H1 (cell line): ENCODE results near the gene BIN1. TPM values are rescaled to one million over a fixed set of nuclear protein-coding genes. Genes with fewer than 3 reads are reported as not detected.

Source experiments
- CTCF ChIA-PET: fragments of 300-600 bp; sonication (Branson Sonifier 250); formaldehyde crosslinking; loops from one replicate; lab custom pipeline; 2021; ENCODE audit not compliant: partially characterized antibody; lab: Charles Lee
- POLR2A ChIA-PET: fragments of 300-600 bp; sonication (Branson Sonifier 250); formaldehyde crosslinking; loops from one replicate; lab custom pipeline; 2021; ENCODE audit warnings: inconsistent platforms; ENCODE audit not compliant: partially characterized antibody; lab: Charles Lee
- DNase-seq, 2 experiments: peaks; one replicate each; pipeline versions ENCODE4 v3.0.0 to v3.0.0-alpha.2; 2010 to 2022; ENCODE audit warnings: low spot score in 2 of 2, low read depth in 1 of 2, mixed read lengths in 1 of 2
- FAIRE-seq: peaks from 2 replicates; lab custom pipeline; 2011; peaks lifted over from hg19 to GRCh38; lab: Jason Lieb, UNC
- H2AFZ ChIP-seq: 2 replicates; pipeline ENCODE4 v1.8.1; 2012; ENCODE audit warnings: low read length, inconsistent platforms
- H2AK5ac ChIP-seq: 2 replicates; pipeline ENCODE4 v1.6.1; 2013; ENCODE audit warnings: low read depth, low read length
- H2BK120ac ChIP-seq: replicated peaks from 2 replicates; pipeline ENCODE3; 2013; ENCODE audit warnings: low read depth, low read length, inconsistent platforms
- H2BK12ac ChIP-seq: 2 replicates; pipeline ENCODE4 v1.6.1; 2013; ENCODE audit warnings: low read depth, low read length
- H2BK15ac ChIP-seq: 2 replicates; pipeline ENCODE4 v1.6.1; 2013; ENCODE audit warnings: low read length
- H2BK20ac ChIP-seq: 2 replicates; pipeline ENCODE4 v1.6.1; 2013; ENCODE audit warnings: low read length
- H2BK5ac ChIP-seq: 2 replicates; pipeline ENCODE4 v1.6.1; 2013; ENCODE audit warnings: low read depth, low read length
- H3K14ac ChIP-seq: 2 replicates; pipeline ENCODE4 v1.6.1; 2013; ENCODE audit warnings: inconsistent platforms; ENCODE audit not compliant: insufficient read length
- H3K18ac ChIP-seq: 2 replicates; pipeline ENCODE4 v1.6.1; 2013; ENCODE audit warnings: low read length; ENCODE audit errors: extremely low read depth
- H3K23ac ChIP-seq: 2 replicates; pipeline ENCODE4 v1.6.1; 2013; ENCODE audit warnings: inconsistent platforms; ENCODE audit not compliant: insufficient read length
- H3K23me2 ChIP-seq: 2 replicates; pipeline ENCODE4 v1.6.1; 2013; ENCODE audit warnings: low read depth, low read length
- H3K27ac ChIP-seq: 2 replicates; pipeline ENCODE4 v1.6.1; 2011; ENCODE audit warnings: low read depth, low read length, inconsistent platforms
- H3K27me3 ChIP-seq, 4 experiments: replicated peaks in 1 of 4; 1 replicate in 1 of 4; 2 replicates in 3 of 4; pipeline versions ENCODE4 v1.6.1 to v1.8.1; 2011 to 2013; ENCODE audit warnings: low read length in 3 of 4, mild to moderate bottlenecking in 3 of 4, inconsistent platforms in 2 of 4, mixed read lengths in 2 of 4, moderate library complexity in 1 of 4; ENCODE audit not compliant: control insufficient read depth in 3 of 4, insufficient read depth in 3 of 4; ENCODE audit errors: extremely low read depth in 1 of 4
- H3K36me3 ChIP-seq, 4 experiments: 2 replicates each; pipeline versions ENCODE4 v1.6.1 to v1.8.1; 2011 to 2013; ENCODE audit warnings: mild to moderate bottlenecking in 4 of 4, low read length in 3 of 4, moderate library complexity in 2 of 4, control low read depth in 1 of 4, inconsistent platforms in 1 of 4; ENCODE audit not compliant: insufficient read depth in 4 of 4, control insufficient read depth in 2 of 4
- H3K4ac ChIP-seq: replicated peaks from 2 replicates; pipeline ENCODE3; 2013; ENCODE audit warnings: low read length, low read depth, mixed read lengths, inconsistent platforms; ENCODE audit not compliant: insufficient read length
- H3K4me1 ChIP-seq, 4 experiments: replicated peaks in 1 of 4; 1 replicate in 1 of 4; 2 replicates in 3 of 4; pipeline versions ENCODE4 v1.6.1 to v1.8.1; 2011 to 2013; ENCODE audit warnings: low read length in 3 of 4, inconsistent platforms in 2 of 4, mixed read lengths in 1 of 4; ENCODE audit not compliant: insufficient read depth in 4 of 4, control insufficient read depth in 3 of 4
- H3K4me2 ChIP-seq, 2 experiments: 2 replicates each; pipeline versions ENCODE4 v1.6.1 to v1.8.1; 2011 to 2013; ENCODE audit warnings: low read depth in 2 of 2, low read length in 2 of 2, control low read depth in 1 of 2, inconsistent platforms in 1 of 2, mild to moderate bottlenecking in 1 of 2; ENCODE audit not compliant: insufficient read depth in 1 of 2
- H3K4me3 ChIP-seq, 4 experiments: fragments of 200-600, 300-600 bp in 1 of 4; sonication (generic), shearing (Covaris generic), sonication (Bioruptor Twin) in 1 of 4; 2 replicates each; pipeline versions ENCODE4 v1.5.1 to v1.8.1; 2011 to 2016; ENCODE audit warnings: low read length in 4 of 4, low read depth in 3 of 4, control low read depth in 2 of 4, inconsistent platforms in 2 of 4, mild to moderate bottlenecking in 2 of 4, mixed read lengths in 1 of 4, moderate library complexity in 1 of 4; ENCODE audit not compliant: insufficient read depth in 2 of 4; ENCODE audit errors: extremely low read depth in 1 of 4
- H3K56ac ChIP-seq: replicated peaks from 2 replicates; pipeline ENCODE3; 2013; ENCODE audit warnings: low read depth, mild to moderate bottlenecking, mixed read lengths, low read length, inconsistent platforms; ENCODE audit not compliant: insufficient read length
- H3K79me1 ChIP-seq: 2 replicates; pipeline ENCODE4 v1.6.1; 2013; ENCODE audit warnings: low read depth, low read length, control low read depth
- H3K79me2 ChIP-seq, 2 experiments: 2 replicates each; pipeline versions ENCODE4 v1.6.1 to v1.8.1; 2012 to 2013; ENCODE audit warnings: low read length in 2 of 2, mild to moderate bottlenecking in 2 of 2, inconsistent platforms in 1 of 2; ENCODE audit not compliant: insufficient read depth in 2 of 2, control insufficient read depth in 1 of 2
- H3K9ac ChIP-seq, 4 experiments: replicated peaks in 1 of 4; 1 replicate in 1 of 4; 2 replicates in 3 of 4; pipeline versions ENCODE4 v1.6.1 to v1.8.1; 2011 to 2013; ENCODE audit warnings: low read depth in 3 of 4, low read length in 3 of 4, control low read depth in 2 of 4, mild to moderate bottlenecking in 2 of 4, moderate library complexity in 2 of 4, inconsistent platforms in 1 of 4; ENCODE audit errors: extremely low read depth in 1 of 4
- H3K9me3 ChIP-seq, 2 experiments: 2 replicates each; pipeline versions ENCODE4 v1.6.1 to v1.8.1; 2012 to 2013; ENCODE audit warnings: mild to moderate bottlenecking in 2 of 2, moderate library complexity in 2 of 2, control low read depth in 1 of 2, inconsistent platforms in 1 of 2, low read depth in 1 of 2, low read length in 1 of 2, mixed read lengths in 1 of 2; ENCODE audit not compliant: insufficient read depth in 2 of 2
- H4K20me1 ChIP-seq, 2 experiments: replicated peaks in 1 of 2; 2 replicates each; pipeline versions ENCODE3 to v1.8.1; 2011 to 2013; ENCODE audit warnings: inconsistent platforms in 2 of 2, low read length in 2 of 2, mild to moderate bottlenecking in 1 of 2; ENCODE audit not compliant: insufficient read depth in 2 of 2, control insufficient read depth in 1 of 2
- H4K5ac ChIP-seq: 2 replicates; pipeline ENCODE4 v1.6.1; 2013; ENCODE audit warnings: low read length, low read depth, mixed read lengths, inconsistent platforms; ENCODE audit not compliant: insufficient read length
- H4K8ac ChIP-seq: 2 replicates; pipeline ENCODE4 v1.8.0; 2013; ENCODE audit warnings: mild to moderate bottlenecking, moderate library complexity, low read length, inconsistent platforms; ENCODE audit not compliant: insufficient read depth; ENCODE audit errors: extremely low read depth
- H4K91ac ChIP-seq: replicated peaks from 2 replicates; pipeline ENCODE3; 2013; ENCODE audit warnings: low read length, mixed read lengths, inconsistent platforms; ENCODE audit not compliant: insufficient read length
- CBX8 ChIP-seq: fragments of 300-800, 300-1000 bp; sonication (generic); IDR thresholded peaks from 2 replicates; pipeline ENCODE4 v1.7.1; 2016; ENCODE audit warnings: low read depth, low read length, borderline replicate concordance
- CHD2 ChIP-seq: IDR thresholded peaks from 2 replicates; pipeline ENCODE4 v1.6.1; 2012; ENCODE audit warnings: low read length, improper control_type of control experiment
- EZH2 ChIP-seq: fragments of 200-600 bp; sonication (generic); IDR thresholded peaks from 2 replicates; pipeline ENCODE4 v1.7.1; 2012; ENCODE audit warnings: low read depth, mild to moderate bottlenecking, moderate library complexity, low read length, inconsistent platforms; ENCODE audit not compliant: severe bottlenecking
- GTF2F1 ChIP-seq: IDR thresholded peaks from 2 replicates; pipeline ENCODE4 v1.6.1; 2012; ENCODE audit warnings: low read depth, low read length, improper control_type of control experiment, borderline replicate concordance
- NRF1 ChIP-seq: IDR thresholded peaks from 2 replicates; pipeline ENCODE4 v1.6.1; 2011; ENCODE audit warnings: mild to moderate bottlenecking, low read depth, low read length, improper control_type of control experiment
- POLR2AphosphoS5 ChIP-seq: IDR thresholded peaks from 2 replicates; pipeline ENCODE4 v1.6.1; 2011; ENCODE audit warnings: low read depth, low read length
- SP2 ChIP-seq: IDR thresholded peaks from 2 replicates; pipeline ENCODE4 v1.6.1; 2012; ENCODE audit warnings: mild to moderate bottlenecking, low read length, inconsistent platforms
- WGBS, 2 experiments: shearing (Covaris generic) in 1 of 2; methylation state at CpG; one replicate each; pipeline versions ENCODE4 v1.1.6 to v1.1.7; 2013 to 2015; ENCODE audit warnings: low lambda C conversion rate in 2 of 2, mixed read lengths in 2 of 2, inconsistent platforms in 1 of 2, low coverage in 1 of 2, missing lambda C conversion rate in 1 of 2; ENCODE audit not compliant: insufficient replicate concordance in 2 of 2, insufficient coverage in 1 of 2, insufficient read length in 1 of 2; ENCODE audit errors: extremely low coverage in 1 of 2, missing lambda C conversion rate in 1 of 2; 5-methylcytosine and 5-hydroxymethylcytosine counted together
- polyA plus RNA-seq, 7 experiments: library from polyadenylated mRNA; depleted of rRNA in 3 of 7; stranded (reverse) in 5 of 7; unstranded in 2 of 7; fragments of >200 nt in 5 of 7; fragments of 200-250 nt in 2 of 7; gene quantifications; 1 replicate in 5 of 7; 2 replicates in 1 of 7; 4 replicates in 1 of 7; pipeline versions ENCODE4 v1.2.1 to v1.2.3, GENCODE V29; 2011 to 2013; ENCODE audit warnings: missing spikeins in 2 of 7, mixed read lengths in 2 of 7
- total RNA-seq: library from RNA; stranded (reverse); fragmentation: NEBNext Ultra II Directional; extraction: Animal tissue kit (Norgen Biotek cat#: 25700); gene quantifications from 2 replicates; pipeline ENCODE4 v1.2.1, GENCODE V29; 2021

Gene BIN1
- total and polyA plus RNA-seq, 2 of the 8 experiments (the other 6 are each of a cell fraction or from before 2014, with no cell fraction given), result 23.6 to 35.6 TPM

DNA sequence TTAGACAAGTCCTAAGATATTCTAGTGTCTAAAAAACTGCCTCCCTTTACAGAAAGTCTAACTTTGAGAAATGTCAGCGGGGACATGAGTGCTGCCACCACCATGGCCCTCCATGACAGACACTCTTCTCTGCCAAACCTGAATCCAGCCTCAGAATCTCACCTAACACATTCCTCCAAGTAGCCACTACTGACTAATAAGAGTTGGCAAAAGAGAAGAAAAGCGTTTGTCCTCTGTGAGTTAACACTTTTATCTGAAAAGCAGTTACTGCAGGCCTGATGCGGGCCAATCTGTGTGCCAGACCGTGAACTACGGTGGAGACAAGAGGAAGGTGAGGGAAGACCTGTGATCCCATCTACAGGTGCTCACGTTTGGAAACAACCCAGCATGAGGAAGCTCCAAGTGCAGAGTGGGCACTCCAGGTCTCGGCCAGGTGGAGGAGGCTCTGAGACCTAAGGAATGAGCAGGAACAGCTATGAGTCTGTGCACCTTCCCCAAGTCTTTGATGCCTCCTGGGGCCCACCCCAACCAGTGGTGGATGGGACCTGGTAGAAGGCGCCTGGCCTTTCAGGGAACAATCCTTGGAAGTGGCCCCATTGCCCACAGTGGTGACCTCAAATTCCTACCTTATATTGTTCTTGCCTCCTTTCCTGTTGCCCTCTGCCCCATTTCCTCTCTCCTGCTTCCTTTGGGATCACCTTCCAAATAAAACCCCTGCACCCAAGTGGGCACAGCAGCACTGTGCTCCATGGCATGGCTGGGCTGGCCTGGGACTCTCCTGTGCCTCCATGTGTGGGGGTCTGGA lies 91.6 kb downstream of the BIN1 start:
- CTCF ChIA-PET, result interaction anchor here (0.6 to 2.9 kb wide), 6 partner anchors 19 to 1183 kb away, joined by 3 to 18 read pairs (median 3); no protein-coding TSS in a partner anchor
- no peak for DNase-seq
- H3K4me1 ChIP-seq, result peaks cover 0 to 5% (median 0%) of the 10 kb centered on the region in 4 experiments; a peak in 2 of 7 replicates
- no peak overlapping the region for H2AK5ac ChIP-seq
- H4K91ac ChIP-seq, result no peak overlapping the region
- no peak overlapping the region for H3K18ac ChIP-seq
- H3K9me3 ChIP-seq, result no peaks in the 10 kb centered on the region
- no peak overlapping the region for H3K4me2 ChIP-seq
- H3K36me3 ChIP-seq, result no peaks in the 10 kb centered on the region
- H2BK20ac ChIP-seq, result no peak overlapping the region
- no peaks in the 10 kb centered on the region for H3K79me1 ChIP-seq
- POLR2A ChIA-PET, result no interaction called here
- H3K23me2 ChIP-seq, result no peaks in the 10 kb centered on the region; the same call in 1 of the 2 replicates
- H3K27me3 ChIP-seq, result no peaks in the 10 kb centered on the region
- H2BK15ac ChIP-seq, result no peak overlapping the region
- 88% methylated on average over 8 of the region's 8 CpGs; no CpG with 5 or more reads in 1 of the 2 experiments for WGBS, 2 experiments
- no peak overlapping the region for H3K4ac ChIP-seq
- no peak overlapping the region for H3K23ac ChIP-seq
- no peak overlapping the region for H4K5ac ChIP-seq
- no peak overlapping the region for H3K14ac ChIP-seq
- H2BK120ac ChIP-seq, result no peak overlapping the region
- H2AFZ ChIP-seq, result no peak overlapping the region
- TF ChIP-seq GTF2F1 (no peak), POLR2AphosphoS5 (no peak), SP2 (no peak), EZH2 (no peak), NRF1 (no peak), CBX8 (no peak), CHD2 (no peak)
- TF ChIP-seq, all 59 proteins: peak for 0
- Histone ChIP-seq H3K27ac (no peak overlapping the region), H3K56ac (no peak overlapping the region), H3K9ac (no peak overlapping the region), H3K79me2 (no peaks in the 10 kb centered on the region), H2BK12ac (no peak overlapping the region), H4K20me1 (no peaks in the 10 kb centered on the region), H4K8ac (no peak overlapping the region), H3K4me3 (no peak overlapping the region), H2BK5ac (no peak overlapping the region)
- FAIRE-seq, result no peak
